Naive B cell (primary cell): Measurements from ENCODE around the gene OLIG3. TPM values are rescaled to one million over a fixed set of nuclear protein-coding genes. Genes with fewer than 3 reads are reported as not detected.

Source experiments
- ATAC-seq, 2 donors: fragments of 150-1000 bp; cut with Tn5 transposase; 2 replicates each; pipeline ENCODE4 v1.10.0; 2021; ENCODE audit warnings: low read depth in 2 of 2, mild to moderate bottlenecking in 2 of 2, moderate library complexity in 2 of 2
- DNase-seq: peaks from one replicate; pipeline ENCODE4 v3.0.0; 2022
- H3K27ac Mint-ChIP-seq, 6 donors: one replicate each; pipeline ENCODE4 v1.8.0; 2020 to 2022; ENCODE audit warnings: mild to moderate bottlenecking in 6 of 6, mixed read lengths in 6 of 6, moderate library complexity in 5 of 6, inconsistent platforms in 2 of 6
- H3K27me3 Mint-ChIP-seq, 3 donors: one replicate each; pipeline ENCODE4 v1.8.0; 2021 to 2022; ENCODE audit warnings: mixed read lengths in 3 of 3, mild to moderate bottlenecking in 1 of 3
- H3K36me3 Mint-ChIP-seq, 2 donors: one replicate each; pipeline ENCODE4 v1.8.0; 2020 to 2022; ENCODE audit warnings: mixed read lengths in 2 of 2, inconsistent platforms in 1 of 2, mild to moderate bottlenecking in 1 of 2
- H3K4me1 Mint-ChIP-seq, 3 donors: one replicate each; pipeline ENCODE4 v1.8.0; 2020 to 2022; ENCODE audit warnings: mixed read lengths in 3 of 3, inconsistent platforms in 1 of 3, mild to moderate bottlenecking in 1 of 3, moderate library complexity in 1 of 3
- H3K4me3 Mint-ChIP-seq, 8 donors: one replicate each; pipeline ENCODE4 v1.8.0; 2020 to 2022; ENCODE audit warnings: mild to moderate bottlenecking in 8 of 8, mixed read lengths in 8 of 8, moderate library complexity in 8 of 8, inconsistent platforms in 2 of 8
- H3K9me3 Mint-ChIP-seq, 7 donors: one replicate each; pipeline ENCODE4 v1.8.0; 2020 to 2022; ENCODE audit warnings: mixed read lengths in 7 of 7, mild to moderate bottlenecking in 5 of 7, inconsistent platforms in 2 of 7, moderate library complexity in 1 of 7
- polyA plus RNA-seq, 6 donors: library from polyadenylated mRNA; unstranded; fragments of 300-500 nt; fragmentation: Illumina TruSeq; gene quantifications; one replicate each; pipeline ENCODE4 v1.2.3, GENCODE V29; 2021; ENCODE audit warnings: low read depth in 6 of 6

The OLIG3 gene
- polyA plus RNA-seq, 6 donors from 2014 or later, result not detected

- Mint-ChIP-seq H3K36me3 (no peaks in the 10 kb centered on the region), H3K9me3 (no peaks in the 10 kb centered on the region), H3K27me3 (peaks cover 61 to 69% (median 67%) of the 10 kb centered on the region in 3 donors), H3K4me1 (no peaks in the 10 kb centered on the region), H3K27ac (no peak overlapping the region), H3K4me3 (no peak overlapping the region)
- DNase-seq (no peak), ATAC-seq (no peak)
Measured at GRCh38 chr6:137475103-137475502, 19.1 kb downstream of the OLIG3 start.

- DNase-seq, result no peak
- ATAC-seq, result no peak
- Mint-ChIP-seq H3K27ac (no peak overlapping the region), H3K4me3 (no peak overlapping the region), H3K36me3 (no peaks in the 10 kb centered on the region), H3K9me3 (no peaks in the 10 kb centered on the region), H3K4me1 (no peaks in the 10 kb centered on the region), H3K27me3 (peaks cover 54 to 66% (median 66%) of the 10 kb centered on the region in 3 donors)
Measured at GRCh38 chr6:137473598-137473997, 20.6 kb downstream of the OLIG3 start.

- H3K36me3 Mint-ChIP-seq, result no peaks in the 10 kb centered on the region
- H3K9me3 Mint-ChIP-seq, result no peaks in the 10 kb centered on the region
Measured at GRCh38 chr6:137472641-137473137, 21.5 kb downstream of the OLIG3 start.

GRCh38 chr6:137471986-137472385 lies 22.2 kb downstream of the OLIG3 start:
- ATAC-seq (no peak), DNase-seq (no peak)
- H3K4me1 Mint-ChIP-seq, result no peaks in the 10 kb centered on the region
- no peaks in the 10 kb centered on the region for H3K9me3 Mint-ChIP-seq
- H3K4me3 Mint-ChIP-seq, result no peak overlapping the region
- no peaks in the 10 kb centered on the region for H3K36me3 Mint-ChIP-seq
- peaks cover 39 to 66% (median 60%) of the 10 kb centered on the region in 3 donors for H3K27me3 Mint-ChIP-seq
- no peak overlapping the region for H3K27ac Mint-ChIP-seq

More at GRCh38 chr6:137472641-137473137, 21.5 kb downstream of the OLIG3 start:
- ATAC-seq (no peak), DNase-seq (no peak)
- H3K4me1 Mint-ChIP-seq, result no peaks in the 10 kb centered on the region
- no peak overlapping the region for H3K27ac Mint-ChIP-seq
- H3K27me3 Mint-ChIP-seq, result peaks cover 45 to 72% (median 59%) of the 10 kb centered on the region in 3 donors
- H3K4me3 Mint-ChIP-seq, result no peak overlapping the region

- Mint-ChIP-seq H3K9me3 (no peaks in the 10 kb centered on the region), H3K36me3 (no peaks in the 10 kb centered on the region), H3K27me3 (peaks cover 42 to 61% (median 57%) of the 10 kb centered on the region in 3 donors), H3K4me3 (no peak overlapping the region), H3K4me1 (no peaks in the 10 kb centered on the region), H3K27ac (no peak overlapping the region)
- ATAC-seq (no peak), DNase-seq (no peak)
Measured at GRCh38 chr6:137471497-137471896, 22.7 kb downstream of the OLIG3 start.

GRCh38 chr6:137467211-137467610 lies 27.0 kb downstream of the OLIG3 start:
- Mint-ChIP-seq H3K9me3 (no peaks in the 10 kb centered on the region), H3K36me3 (peaks cover 0 to 4% of the 10 kb centered on the region in 2 donors), H3K27ac (no peak overlapping the region), H3K4me1 (no peaks in the 10 kb centered on the region), H3K27me3 (peaks cover 44 to 51% (median 45%) of the 10 kb centered on the region in 3 donors), H3K4me3 (peak overlapping the region in 1 of 8 donors; percentile 21)
- ATAC-seq (no peak), DNase-seq (no peak)

- Mint-ChIP-seq H3K4me3 (no peak overlapping the region), H3K4me1 (no peaks in the 10 kb centered on the region), H3K9me3 (no peaks in the 10 kb centered on the region), H3K27ac (no peak overlapping the region), H3K36me3 (peaks cover 0 to 4% of the 10 kb centered on the region in 2 donors), H3K27me3 (peaks cover 35 to 44% (median 41%) of the 10 kb centered on the region in 3 donors)
- ATAC-seq (no peak), DNase-seq (no peak)
Measured at GRCh38 chr6:137465378-137466009, 28.7 kb downstream of the OLIG3 start.

GRCh38 chr6:137452333-137452894 lies 41.8 kb downstream of the OLIG3 start:
- Mint-ChIP-seq H3K9me3 (peaks cover 0 to 10% (median 0%) of the 10 kb centered on the region in 7 donors), H3K27ac (no peak overlapping the region), H3K27me3 (peaks cover 12 to 27% (median 13%) of the 10 kb centered on the region in 3 donors), H3K4me3 (no peak overlapping the region), H3K4me1 (no peaks in the 10 kb centered on the region), H3K36me3 (peaks cover 0 to 7% of the 10 kb centered on the region in 2 donors)
- ATAC-seq (no peak), DNase-seq (no peak)

GRCh38 chr6:137443901-137444300 lies 50.3 kb downstream of the OLIG3 start:
- H3K36me3 Mint-ChIP-seq, result peaks cover 0 to 7% of the 10 kb centered on the region in 2 donors
- H3K4me1 Mint-ChIP-seq, result no peaks in the 10 kb centered on the region
- ATAC-seq (no peak), DNase-seq (no peak)
- peaks cover 0 to 19% (median 12%) of the 10 kb centered on the region in 7 donors for H3K9me3 Mint-ChIP-seq
- no peak overlapping the region for H3K4me3 Mint-ChIP-seq
- no peak overlapping the region for H3K27ac Mint-ChIP-seq
- H3K27me3 Mint-ChIP-seq, result peaks cover 0 to 11% (median 5%) of the 10 kb centered on the region in 3 donors
